SJCRH30 (cell line): Measurements from ENCODE around the gene MPC1. TPM values are rescaled to one million over a fixed set of nuclear protein-coding genes. Genes with fewer than 3 reads are reported as not detected.
"Not testable (repeated sequence)": the region's sequence is repeated elsewhere in the genome, so short reads cannot be mapped to it uniquely, and the experiment has no call there.

ENCODE experiments used
- DNase-seq, 2 experiments: peaks; one replicate each; pipeline ENCODE4 v3.0.0-alpha.2; 2015 to 2020
- H3K27ac ChIP-seq: fragments of 250-450 bp; sonication (Bioruptor Pico); 2 replicates; pipeline ENCODE4 v1.5.1; 2020; ENCODE audit warnings: mild to moderate bottlenecking, moderate library complexity
- H3K27me3 ChIP-seq: fragments of 250-450 bp; sonication (Bioruptor Pico); 2 replicates; pipeline ENCODE4 v1.5.1; 2020; ENCODE audit warnings: mild to moderate bottlenecking, moderate library complexity
- H3K36me3 ChIP-seq: fragments of 250-450 bp; sonication (Bioruptor Pico); 2 replicates; pipeline ENCODE4 v1.5.1; 2020; ENCODE audit warnings: mild to moderate bottlenecking, moderate library complexity
- H3K4me1 ChIP-seq: fragments of 250-450 bp; sonication (Bioruptor Pico); 2 replicates; pipeline ENCODE4 v1.5.1; 2020; ENCODE audit warnings: mild to moderate bottlenecking, moderate library complexity
- H3K4me3 ChIP-seq: fragments of 250-450 bp; sonication (Bioruptor Pico); 2 replicates; pipeline ENCODE4 v1.5.1; 2020; ENCODE audit warnings: mild to moderate bottlenecking, moderate library complexity
- H3K9me3 ChIP-seq: fragments of 250-450 bp; sonication (Bioruptor Pico); replicated peaks from 2 replicates; pipeline ENCODE4 v1.5.1; 2020; ENCODE audit warnings: mild to moderate bottlenecking, moderate library complexity
- total RNA-seq: library from RNA; depleted of rRNA; stranded (reverse); fragments of >200 nt; shearing (Covaris generic); gene quantifications from 2 replicates; pipeline ENCODE4 v1.2.3, GENCODE V29; 2014

MPC1 gene
- total RNA-seq, 1 experiment from 2014 or later: 89.2 TPM

GRCh38 chr6:166412911-166413384 lies 30.2 kb upstream of the MPC1 start:
- no peak overlapping the region for H3K4me3 ChIP-seq
- H3K27me3 ChIP-seq: no peaks in the 10 kb centered on the region
- H3K9me3 ChIP-seq: no peaks in the 10 kb centered on the region
- DNase-seq: no peak
- H3K36me3 ChIP-seq: no peaks in the 10 kb centered on the region
- H3K4me1 ChIP-seq: peaks cover 7% of the 10 kb centered on the region; the same call in 1 of the 2 replicates
- no peak overlapping the region for H3K27ac ChIP-seq

GRCh38 chr6:166412156-166412910 lies 29.6 kb upstream of the MPC1 start:
- H3K36me3 ChIP-seq: no peaks in the 10 kb centered on the region
- H3K9me3 ChIP-seq: no peaks in the 10 kb centered on the region

GRCh38 chr6:166411721-166412151 lies 29.0 kb upstream of the MPC1 start:
- Histone ChIP-seq H3K36me3 (no peaks in the 10 kb centered on the region), H3K9me3 (no peaks in the 10 kb centered on the region)

More at GRCh38 chr6:166412156-166412910, 29.6 kb upstream of the MPC1 start:
- Histone ChIP-seq H3K4me3 (no peak overlapping the region), H3K27ac (no peak overlapping the region), H3K27me3 (no peaks in the 10 kb centered on the region), H3K4me1 (peaks cover 4% of the 10 kb centered on the region; the same call in 1 of the 2 replicates)
- DNase-seq: no peak

GRCh38 chr6:166411271-166411670 lies 28.5 kb upstream of the MPC1 start:
- no peak for DNase-seq
- H3K36me3 ChIP-seq: no peaks in the 10 kb centered on the region
- H3K27ac ChIP-seq: no peak overlapping the region
- no peaks in the 10 kb centered on the region for H3K9me3 ChIP-seq
- H3K4me3 ChIP-seq: no peak overlapping the region
- H3K27me3 ChIP-seq: no peaks in the 10 kb centered on the region
- H3K4me1 ChIP-seq: no peaks in the 10 kb centered on the region

More at GRCh38 chr6:166411721-166412151, 29.0 kb upstream of the MPC1 start:
- Histone ChIP-seq H3K27ac (no peak overlapping the region), H3K4me3 (no peak overlapping the region), H3K4me1 (no peaks in the 10 kb centered on the region; the same call in 1 of the 2 replicates), H3K27me3 (no peaks in the 10 kb centered on the region)
- DNase-seq: no peak

GRCh38 chr6:166410426-166410935 lies 27.7 kb upstream of the MPC1 start:
- no peak for DNase-seq
- H3K27ac ChIP-seq: no peak overlapping the region
- no peak overlapping the region for H3K4me3 ChIP-seq
- H3K36me3 ChIP-seq: no peaks in the 10 kb centered on the region
- no peaks in the 10 kb centered on the region for H3K9me3 ChIP-seq
- no peaks in the 10 kb centered on the region for H3K27me3 ChIP-seq
- H3K4me1 ChIP-seq: no peaks in the 10 kb centered on the region

- H3K4me1 ChIP-seq: no peaks in the 10 kb centered on the region
- H3K4me3 ChIP-seq: no peak overlapping the region
- no peak for DNase-seq
- H3K36me3 ChIP-seq: no peaks in the 10 kb centered on the region
- no peaks in the 10 kb centered on the region for H3K9me3 ChIP-seq
- no peak overlapping the region for H3K27ac ChIP-seq
- no peaks in the 10 kb centered on the region for H3K27me3 ChIP-seq
Measured at GRCh38 chr6:166408936-166409755, 26.4 kb upstream of the MPC1 start.

- no peak overlapping the region for H3K4me3 ChIP-seq
- H3K4me1 ChIP-seq: peaks cover 14% of the 10 kb centered on the region
- H3K27me3 ChIP-seq: no peaks in the 10 kb centered on the region
- H3K27ac ChIP-seq: no peak overlapping the region
- no peaks in the 10 kb centered on the region for H3K36me3 ChIP-seq
- no peaks in the 10 kb centered on the region for H3K9me3 ChIP-seq
- DNase-seq: no peak
Measured at GRCh38 chr6:166406197-166406596, 23.5 kb upstream of the MPC1 start.

GRCh38 chr6:166405386-166405785 lies 22.6 kb upstream of the MPC1 start:
- Histone ChIP-seq H3K27ac (no peak overlapping the region), H3K4me3 (no peak overlapping the region), H3K4me1 (peaks cover 14% of the 10 kb centered on the region), H3K27me3 (no peaks in the 10 kb centered on the region), H3K36me3 (no peaks in the 10 kb centered on the region), H3K9me3 (no peaks in the 10 kb centered on the region)
- DNase-seq: no peak

GRCh38 chr6:166402582-166403277 lies 20.0 kb upstream of the MPC1 start:
- H3K36me3 ChIP-seq: no peaks in the 10 kb centered on the region
- peaks cover 14% of the 10 kb centered on the region for H3K4me1 ChIP-seq
- no peak overlapping the region for H3K27ac ChIP-seq
- H3K27me3 ChIP-seq: no peaks in the 10 kb centered on the region
- peak; percentile 75 to 85 for DNase-seq
- H3K4me3 ChIP-seq: no peak overlapping the region
- H3K9me3 ChIP-seq: no peaks in the 10 kb centered on the region

- H3K27me3 ChIP-seq, H3K9me3 ChIP-seq, H3K27ac ChIP-seq, H3K4me3 ChIP-seq, H3K36me3 ChIP-seq: not testable (repeated sequence)
- DNase-seq: peak; percentile 76 to 87
- H3K4me1 ChIP-seq: peaks cover 14% of the 10 kb centered on the region
Measured at GRCh38 chr6:166400649-166401250, 18.0 kb upstream of the MPC1 start.

- no peaks in the 10 kb centered on the region for H3K9me3 ChIP-seq
Measured at GRCh38 chr6:166400181-166400580, 17.4 kb upstream of the MPC1 start.

GRCh38 chr6:166398348-166398747 lies 15.6 kb upstream of the MPC1 start:
- Histone ChIP-seq H3K4me1 (peaks cover 12% of the 10 kb centered on the region), H3K27me3 (no peaks in the 10 kb centered on the region), H3K27ac (no peak overlapping the region), H3K9me3 (no peaks in the 10 kb centered on the region), H3K36me3 (no peaks in the 10 kb centered on the region), H3K4me3 (no peak overlapping the region)
- no peak for DNase-seq

More at GRCh38 chr6:166400181-166400580, 17.4 kb upstream of the MPC1 start:
- no peaks in the 10 kb centered on the region for H3K36me3 ChIP-seq
- H3K27ac ChIP-seq: no peak overlapping the region
- no peak for DNase-seq
- no peaks in the 10 kb centered on the region for H3K27me3 ChIP-seq
- no peak overlapping the region for H3K4me3 ChIP-seq
- peaks cover 14% of the 10 kb centered on the region for H3K4me1 ChIP-seq

- Histone ChIP-seq H3K4me1 (peaks cover 7% of the 10 kb centered on the region), H3K36me3 (no peaks in the 10 kb centered on the region), H3K27ac (no peak overlapping the region), H3K9me3 (no peaks in the 10 kb centered on the region), H3K4me3 (no peak overlapping the region), H3K27me3 (no peaks in the 10 kb centered on the region)
- DNase-seq: no peak
Measured at GRCh38 chr6:166397849-166398248, 15.1 kb upstream of the MPC1 start.

- H3K36me3 ChIP-seq: no peaks in the 10 kb centered on the region
- no peak for DNase-seq
Measured at GRCh38 chr6:166395778-166396177, 13.0 kb upstream of the MPC1 start.

More at GRCh38 chr6:166395778-166396177, 13.0 kb upstream of the MPC1 start:
- Histone ChIP-seq H3K4me3 (no peak overlapping the region), H3K27ac (no peak overlapping the region), H3K4me1 (peaks cover 3% of the 10 kb centered on the region; the same call in 1 of the 2 replicates), H3K9me3 (no peaks in the 10 kb centered on the region), H3K27me3 (no peaks in the 10 kb centered on the region)
